Osteoblast (primary cell): ENCODE data around the gene BSG. TPM values are rescaled to one million over a fixed set of nuclear protein-coding genes. Genes with fewer than 3 reads are reported as not detected.

Experiments
- DNase-seq: peaks from one replicate; pipeline ENCODE4 v3.0.0; 2011; ENCODE audit warnings: low spot score, mixed read lengths; ENCODE audit not compliant: insufficient read length; ENCODE audit errors: missing footprints
- H2AFZ ChIP-seq: 2 replicates; pipeline ENCODE4 v1.6.0; 2011; ENCODE audit warnings: mild to moderate bottlenecking, low read length
- H3K27ac ChIP-seq: 2 replicates; pipeline ENCODE4 v1.5.1; 2011; ENCODE audit warnings: mild to moderate bottlenecking, low read depth, low read length, moderate library complexity
- H3K27me3 ChIP-seq: 2 replicates; pipeline ENCODE4 v1.6.0; 2012; ENCODE audit warnings: mild to moderate bottlenecking, control low read depth, inconsistent platforms, low read length, moderate library complexity; ENCODE audit not compliant: insufficient read depth
- H3K36me3 ChIP-seq: 2 replicates; pipeline ENCODE4 v1.5.1; 2011; ENCODE audit warnings: mild to moderate bottlenecking, low read length, control low read depth, moderate library complexity; ENCODE audit not compliant: insufficient read depth
- H3K4me1 ChIP-seq: 2 replicates; pipeline ENCODE4 v1.5.1; 2011; ENCODE audit warnings: mild to moderate bottlenecking, low read length, control low read depth, moderate library complexity; ENCODE audit not compliant: insufficient read depth
- H3K4me2 ChIP-seq: 2 replicates; pipeline ENCODE4 v1.6.0; 2011; ENCODE audit warnings: mild to moderate bottlenecking, low read length; ENCODE audit not compliant: insufficient read depth
- H3K4me3 ChIP-seq: fragments of 200-600 bp; sonication (generic); 3 replicates; pipeline ENCODE4 v1.5.1; 2012; ENCODE audit warnings: mild to moderate bottlenecking, low read length, inconsistent platforms; ENCODE audit not compliant: insufficient read depth
- H3K79me2 ChIP-seq: 2 replicates; pipeline ENCODE4 v1.6.0; 2012; ENCODE audit warnings: mild to moderate bottlenecking, low read length, control low read depth, inconsistent platforms; ENCODE audit not compliant: insufficient read depth
- H3K9me3 ChIP-seq: 2 replicates; pipeline ENCODE4 v1.5.1; 2011; ENCODE audit warnings: low read depth, low read length, control low read depth
- H4K20me1 ChIP-seq: 2 replicates; pipeline ENCODE4 v1.6.0; 2012; ENCODE audit warnings: mild to moderate bottlenecking, low read length, control low read depth; ENCODE audit not compliant: insufficient read depth
- CTCF ChIP-seq: IDR thresholded peaks from 2 replicates; pipeline ENCODE4 v1.5.1; 2011; ENCODE audit warnings: mild to moderate bottlenecking, low read depth, low read length, moderate library complexity; ENCODE audit errors: extremely low read depth
- total RNA-seq: library from RNA; depleted of rRNA; stranded (reverse); fragments of >200 nt; gene quantifications from 2 replicates; pipeline ENCODE4 v1.2.3, GENCODE V29; 2012

Gene BSG
- total RNA-seq, 1 donor = 273 TPM

DNA sequence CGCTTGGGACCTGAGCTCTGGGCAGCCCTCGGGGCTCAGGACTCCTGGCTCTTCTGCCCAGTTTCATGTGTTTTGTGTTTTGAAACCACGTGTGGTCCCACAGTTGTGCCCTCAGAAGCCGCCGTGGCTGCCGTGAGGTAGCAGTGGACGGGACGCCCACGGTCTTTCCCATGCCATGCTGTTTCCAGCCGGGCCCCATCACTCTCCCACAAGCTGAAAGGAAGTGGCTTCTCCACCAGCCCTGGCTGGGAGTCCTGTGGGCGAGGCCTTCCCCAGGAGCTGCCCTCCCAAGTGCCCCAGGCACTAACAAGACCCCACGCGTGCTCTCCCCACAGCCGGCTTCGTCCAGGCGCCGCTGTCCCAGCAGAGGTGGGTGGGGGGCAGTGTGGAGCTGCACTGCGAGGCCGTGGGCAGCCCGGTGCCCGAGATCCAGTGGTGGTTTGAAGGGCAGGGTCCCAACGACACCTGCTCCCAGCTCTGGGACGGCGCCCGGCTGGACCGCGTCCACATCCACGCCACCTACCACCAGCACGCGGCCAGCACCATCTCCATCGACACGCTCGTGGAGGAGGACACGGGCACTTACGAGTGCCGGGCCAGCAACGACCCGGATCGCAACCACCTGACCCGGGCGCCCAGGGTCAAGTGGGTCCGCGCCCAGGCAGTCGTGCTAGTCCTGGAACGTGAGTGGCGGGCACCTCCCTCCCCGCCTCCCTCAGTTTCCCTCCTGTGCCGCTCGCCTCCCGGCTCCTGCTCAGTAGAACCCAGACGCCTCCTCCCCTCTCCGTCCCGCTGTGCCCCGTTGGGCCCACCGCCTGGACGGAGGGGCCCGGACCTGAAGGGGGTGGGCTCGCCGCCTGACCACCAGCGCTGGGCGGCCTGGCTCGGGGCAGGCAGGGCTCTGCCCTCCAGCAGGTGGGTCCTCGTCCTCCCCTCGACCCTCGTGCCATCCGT, 5.3 kb downstream of the BSG start:
- Histone ChIP-seq H3K9me3 (no peaks in the 10 kb centered on the region), H3K27ac (peak overlapping the region; percentile 41), H3K79me2 (peaks cover 88% of the 10 kb centered on the region), H3K27me3 (no peaks in the 10 kb centered on the region), H3K4me3 (no peak overlapping the region), H3K4me2 (no peak overlapping the region), H2AFZ (no peak overlapping the region), H3K4me1 (peaks cover 35% of the 10 kb centered on the region), H4K20me1 (peaks cover 76% of the 10 kb centered on the region), H3K36me3 (peaks cover 7% of the 10 kb centered on the region)
- TF ChIP-seq CTCF = no peak
- DNase-seq = no peak

DNA sequence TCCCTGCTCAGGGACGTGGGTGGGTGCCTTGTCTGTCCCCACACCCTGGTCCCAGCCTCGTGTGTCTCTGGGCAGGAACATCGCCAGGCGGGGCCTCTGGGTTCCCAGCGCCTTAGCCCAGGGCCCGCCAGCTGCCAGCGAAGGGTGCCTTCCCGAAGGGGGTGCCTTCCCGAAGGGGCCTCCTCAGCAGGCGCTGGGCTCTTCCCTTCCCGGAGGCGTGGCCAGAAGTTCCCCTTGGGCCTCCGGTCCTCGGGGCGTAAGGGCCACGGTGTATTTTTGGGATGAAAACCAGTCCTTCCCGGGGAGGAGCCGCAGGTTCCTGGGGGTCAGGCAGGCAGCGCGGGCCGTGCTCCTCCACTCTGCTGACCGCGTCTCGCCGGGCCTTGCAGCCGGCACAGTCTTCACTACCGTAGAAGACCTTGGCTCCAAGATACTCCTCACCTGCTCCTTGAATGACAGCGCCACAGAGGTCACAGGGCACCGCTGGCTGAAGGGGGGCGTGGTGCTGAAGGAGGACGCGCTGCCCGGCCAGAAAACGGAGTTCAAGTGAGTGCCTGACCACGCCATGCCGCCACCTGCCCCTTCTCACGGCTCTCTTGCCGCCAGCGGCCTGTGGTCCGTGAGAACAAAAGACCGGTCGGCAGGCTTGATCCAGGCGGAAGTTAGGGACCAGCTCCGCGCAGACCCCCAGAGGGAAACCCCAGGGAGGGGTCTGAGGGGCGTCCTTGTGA, 6.9 kb downstream of the BSG start:
- H4K20me1 ChIP-seq = peaks cover 80% of the 10 kb centered on the region
- H3K4me2 ChIP-seq = no peak overlapping the region
- DNase-seq = no peak
- no peaks in the 10 kb centered on the region for H3K9me3 ChIP-seq
- no peak overlapping the region for H3K4me3 ChIP-seq
- H3K79me2 ChIP-seq = peaks cover 73% of the 10 kb centered on the region
- no peak for TF ChIP-seq CTCF
- H3K27me3 ChIP-seq = no peaks in the 10 kb centered on the region
- no peak overlapping the region for H3K27ac ChIP-seq
- H2AFZ ChIP-seq = no peak overlapping the region
- H3K4me1 ChIP-seq = peaks cover 42% of the 10 kb centered on the region
- H3K36me3 ChIP-seq = peaks cover 13% of the 10 kb centered on the region

GRCh38 chr19:579842-580155, 7.4 kb downstream of the BSG start:
- Histone ChIP-seq H3K79me2 (peaks cover 68% of the 10 kb centered on the region), H4K20me1 (peaks cover 80% of the 10 kb centered on the region), H3K4me1 (peaks cover 37% of the 10 kb centered on the region), H3K36me3 (peaks cover 13% of the 10 kb centered on the region), H2AFZ (no peak overlapping the region), H3K4me2 (no peak overlapping the region), H3K4me3 (no peak overlapping the region), H3K9me3 (no peaks in the 10 kb centered on the region), H3K27me3 (no peaks in the 10 kb centered on the region), H3K27ac (no peak overlapping the region)
- no peak for TF ChIP-seq CTCF
- no peak for DNase-seq

DNA sequence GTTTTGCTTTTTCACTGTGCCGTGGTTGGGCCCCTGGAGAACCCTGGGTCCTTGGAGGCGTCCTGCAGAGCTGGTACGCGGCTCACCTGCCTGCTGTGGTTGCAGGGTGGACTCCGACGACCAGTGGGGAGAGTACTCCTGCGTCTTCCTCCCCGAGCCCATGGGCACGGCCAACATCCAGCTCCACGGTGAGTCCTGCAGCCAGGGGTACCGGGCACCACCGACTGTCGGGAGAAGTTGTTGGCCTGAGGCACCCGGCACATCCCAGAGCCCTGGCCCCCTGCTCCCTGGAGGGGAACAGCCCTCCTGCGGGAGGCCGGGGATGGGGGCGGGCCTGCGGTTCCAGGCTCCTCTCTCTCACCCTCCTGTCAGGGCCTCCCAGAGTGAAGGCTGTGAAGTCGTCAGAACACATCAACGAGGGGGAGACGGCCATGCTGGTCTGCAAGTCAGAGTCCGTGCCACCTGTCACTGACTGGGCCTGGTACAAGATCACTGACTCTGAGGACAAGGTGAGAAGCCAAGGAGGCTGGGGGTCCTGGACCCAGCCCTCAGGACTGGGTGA, 8.0 kb downstream of the BSG start:
- peaks cover 32% of the 10 kb centered on the region for H3K4me1 ChIP-seq
- no peaks in the 10 kb centered on the region for H3K27me3 ChIP-seq
- no peak overlapping the region for H3K4me2 ChIP-seq
- H3K79me2 ChIP-seq = peaks cover 63% of the 10 kb centered on the region
- no peak overlapping the region for H3K27ac ChIP-seq
- H3K9me3 ChIP-seq = no peaks in the 10 kb centered on the region
- no peak for DNase-seq
- H2AFZ ChIP-seq = no peak overlapping the region
- H3K36me3 ChIP-seq = peaks cover 13% of the 10 kb centered on the region
- no peak for TF ChIP-seq CTCF
- peaks cover 77% of the 10 kb centered on the region for H4K20me1 ChIP-seq
- no peak overlapping the region for H3K4me3 ChIP-seq
